ENCODE results near the gene KCTD2. TPM values are rescaled to one million over a fixed set of nuclear protein-coding genes. Genes with fewer than 3 reads are reported as not detected.
A peak's percentile ranks its signal among the peaks of the same experiment; 100 is the strongest.
"Not testable (repeated sequence)": the region's sequence is repeated elsewhere in the genome, so short reads cannot be mapped to it uniquely, and the experiment has no call there.

The KCTD2 gene
- total RNA-seq, 1 donor from 2014 or later: 11.6 TPM

DNA sequence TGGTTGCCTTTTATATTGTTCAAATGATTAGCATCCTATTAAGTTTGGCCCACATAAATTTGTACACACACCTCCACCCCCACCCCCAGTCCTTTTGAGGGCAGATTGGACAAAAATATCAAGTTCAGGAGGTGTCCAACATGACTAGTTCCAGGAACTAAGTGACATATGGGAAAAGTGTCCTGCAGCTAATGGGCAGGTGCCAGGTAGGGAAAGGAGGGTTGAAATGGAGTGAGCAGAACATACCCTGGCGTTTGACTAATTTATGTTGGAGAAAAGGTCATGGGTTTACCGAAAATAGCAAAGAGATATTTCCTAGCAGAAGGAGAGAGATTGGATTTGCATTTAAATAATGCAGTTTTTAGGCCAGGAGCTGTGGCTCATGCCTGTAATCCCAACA is 4.9 kb downstream of the KCTD2 start:
- no peak for DNase-seq

DNA sequence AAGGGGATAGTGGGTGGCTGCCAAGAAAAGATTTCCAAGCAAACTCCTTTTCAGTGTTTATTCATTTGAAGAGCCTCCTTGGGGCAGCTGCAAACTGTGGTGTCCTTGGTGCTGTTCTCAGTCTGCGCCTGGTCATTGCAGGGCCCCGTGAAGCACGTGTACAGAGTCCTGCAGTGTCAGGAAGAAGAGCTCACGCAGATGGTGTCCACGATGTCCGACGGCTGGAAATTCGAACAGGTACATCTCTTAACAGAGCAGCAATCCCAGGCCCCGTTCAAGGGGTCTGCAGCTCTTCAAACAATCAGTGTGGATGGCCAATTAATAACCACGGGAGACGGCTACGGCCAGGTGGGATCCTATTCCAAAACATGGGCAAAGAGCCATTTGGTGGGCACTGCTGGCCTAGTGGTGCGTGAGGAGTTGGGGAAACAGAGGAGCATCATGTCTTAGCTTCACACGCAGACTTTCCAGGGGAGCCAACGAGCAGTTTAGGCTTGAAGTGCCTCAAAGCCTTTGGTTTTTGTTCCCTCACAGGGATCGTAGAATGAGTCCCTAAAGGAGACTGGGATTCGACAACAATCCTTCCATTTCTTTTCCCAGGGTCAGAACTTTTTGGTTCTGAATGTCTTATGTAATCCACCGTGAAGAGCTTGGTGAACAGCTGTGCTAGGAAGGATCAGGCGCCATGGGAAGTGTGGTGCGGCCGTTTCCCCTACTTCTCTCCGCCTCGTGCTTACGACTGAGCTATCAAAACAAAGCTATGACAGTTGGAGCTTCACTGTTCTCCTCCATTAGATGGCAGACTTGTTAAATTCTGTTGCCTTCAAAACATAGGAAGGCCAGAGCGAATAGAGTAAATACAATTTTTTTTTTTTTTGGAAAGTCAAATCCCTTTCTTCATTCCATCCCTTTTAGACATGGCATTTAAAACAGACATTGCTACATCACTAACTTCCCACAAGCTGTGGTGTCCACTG is 12.6 kb downstream of the KCTD2 start:
- peak; percentile 69 for DNase-seq

DNA sequence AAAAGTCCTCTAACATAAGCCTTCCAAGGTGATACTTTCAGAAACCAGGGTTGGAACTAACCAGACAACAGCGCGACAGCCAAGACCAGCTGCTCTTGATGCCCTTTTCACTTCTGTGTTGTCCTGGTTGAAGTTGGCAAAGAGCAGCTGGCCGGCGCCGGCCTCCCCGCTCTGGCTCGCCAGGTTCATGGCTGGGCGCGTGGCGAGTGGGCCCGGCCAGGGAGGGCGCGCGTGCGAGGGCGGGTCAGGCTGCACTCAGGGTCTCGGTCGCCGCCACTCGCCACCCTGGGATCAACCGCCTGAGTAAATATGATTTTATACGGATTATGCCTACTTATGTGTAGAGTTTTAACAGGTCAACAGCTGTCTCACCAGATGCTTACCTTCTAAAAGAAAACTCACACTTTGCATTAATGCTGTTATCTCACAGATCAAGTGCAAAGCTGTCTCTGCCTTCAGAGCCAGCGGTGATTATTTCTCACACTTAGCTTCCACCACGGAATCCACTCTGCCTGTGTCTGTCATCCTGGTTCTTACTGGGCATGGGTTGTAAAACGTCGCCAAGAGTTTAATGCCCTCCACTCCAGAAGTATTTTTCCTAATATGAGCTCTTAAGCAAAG is 13.5 kb downstream of the KCTD2 start:
- no peak for DNase-seq

DNA sequence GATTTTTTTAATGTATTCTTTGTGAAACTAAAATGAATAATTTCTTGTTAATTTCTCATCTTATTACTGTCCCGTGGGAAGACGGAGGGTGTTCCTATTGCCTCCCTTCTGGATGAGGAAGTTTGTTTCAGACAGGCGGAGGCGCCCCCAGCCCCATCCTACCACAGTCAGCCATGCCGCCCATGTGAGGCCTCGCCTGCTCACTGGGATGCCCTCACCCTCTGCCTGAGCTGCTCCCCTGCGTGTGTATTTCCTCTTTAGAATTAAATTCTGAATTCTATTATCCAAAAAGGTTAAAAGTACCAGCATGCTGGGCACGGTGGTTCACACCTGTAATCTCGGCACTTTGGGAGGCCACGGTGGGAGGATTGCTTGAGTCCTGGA is 14.0 kb downstream of the KCTD2 start:
- no peak for DNase-seq

DNA sequence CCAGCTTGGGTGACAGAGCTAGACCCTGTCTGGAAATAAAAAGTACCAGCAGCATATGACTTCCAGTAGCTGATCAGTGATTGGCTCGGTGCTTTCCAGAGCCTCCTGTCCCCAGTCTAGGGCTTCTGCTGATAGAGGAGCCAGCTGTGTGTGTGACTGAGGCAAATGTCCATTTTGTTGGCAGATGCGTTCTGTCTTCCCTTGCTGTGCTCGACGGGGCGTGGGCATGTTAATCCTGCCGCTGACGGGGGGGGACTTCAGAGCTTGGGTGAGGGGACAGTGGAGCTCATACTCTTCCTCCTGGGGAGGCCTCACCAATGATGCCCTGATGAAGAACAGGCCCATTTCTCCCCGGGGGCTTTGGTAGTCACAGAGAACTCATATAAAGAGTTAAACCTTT is 14.6 kb downstream of the KCTD2 start:
- no peak for DNase-seq

DNA sequence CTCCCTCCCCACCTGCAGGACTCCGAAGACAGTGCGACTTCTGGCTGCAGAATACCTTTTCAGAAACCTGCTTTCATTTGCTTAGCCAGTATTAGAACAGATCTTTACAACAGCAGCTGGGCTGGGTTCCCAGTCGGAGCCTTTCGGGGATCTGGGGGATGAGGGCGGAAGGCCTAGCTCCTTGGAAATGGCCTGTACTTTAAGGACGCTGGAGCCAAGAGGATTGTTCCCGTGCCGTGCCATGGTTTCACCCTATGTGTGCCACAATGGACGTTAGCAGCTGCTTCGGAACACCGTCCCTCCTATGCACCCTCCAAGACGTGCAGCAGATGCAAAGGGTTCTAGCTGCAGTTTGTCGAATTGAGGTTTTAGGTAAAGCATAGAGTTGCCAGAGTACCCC is 16.2 kb downstream of the KCTD2 start:
- DNase-seq: no peak

DNA sequence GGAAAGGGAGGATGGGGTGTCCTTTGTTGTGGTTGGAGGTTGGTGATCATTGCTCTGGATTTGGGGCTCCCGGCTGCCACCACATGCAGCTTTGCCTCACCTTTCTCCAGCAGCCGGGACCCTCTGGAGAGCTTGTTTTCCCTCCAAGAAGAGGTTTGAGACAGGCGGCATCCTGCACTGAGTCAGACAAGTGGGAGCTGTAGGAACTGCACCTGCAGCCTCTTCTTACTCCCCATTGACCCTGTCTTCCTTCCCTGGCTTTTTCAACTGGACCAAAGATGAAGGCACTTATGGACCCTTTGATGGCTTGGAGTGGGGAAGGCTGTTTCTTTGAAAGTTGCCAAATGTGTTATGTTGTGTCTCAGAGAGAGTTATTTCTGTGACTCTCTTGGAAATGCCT is 16.6 kb downstream of the KCTD2 start:
- no peak for DNase-seq

DNA sequence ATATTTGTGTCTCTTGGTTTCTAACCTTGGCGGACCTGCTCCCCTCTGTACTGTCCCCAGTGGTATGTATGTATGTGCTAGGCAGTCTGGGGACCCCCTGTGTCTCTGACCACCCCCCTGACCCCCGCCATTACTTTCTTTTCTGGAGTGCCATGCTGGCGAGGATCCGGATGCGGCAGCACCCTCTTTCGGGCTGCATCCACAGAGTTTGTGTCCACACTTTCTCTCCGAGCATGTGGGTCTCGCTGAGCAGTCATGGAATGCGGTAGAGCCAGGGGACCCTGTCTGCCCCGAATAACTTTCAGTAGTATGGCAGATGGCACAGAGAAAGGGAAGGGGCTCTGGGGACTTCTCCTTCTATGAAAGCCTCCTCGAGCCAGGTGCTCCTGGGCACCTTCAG is 17.0 kb downstream of the KCTD2 start:
- DNase-seq: no peak

DNA sequence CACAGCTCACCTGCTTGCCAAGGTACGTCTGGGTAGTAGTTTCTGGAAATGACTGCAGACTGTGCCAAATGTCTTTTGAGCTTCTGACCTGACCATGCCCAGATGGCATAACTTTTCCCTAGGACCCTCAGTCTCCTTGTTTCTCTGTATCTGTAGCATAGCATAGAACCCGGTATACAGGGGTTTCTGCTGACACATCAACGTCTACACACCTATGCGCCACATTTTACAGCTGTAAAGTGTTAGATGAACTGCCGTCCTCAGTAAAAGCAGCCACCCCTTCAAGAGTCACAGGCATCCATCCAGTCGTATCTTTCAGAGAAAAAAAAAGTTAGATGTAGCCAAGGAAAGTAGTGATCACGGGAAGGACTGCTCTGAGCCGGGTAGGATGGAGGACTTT is 17.4 kb downstream of the KCTD2 start:
- DNase-seq: no peak

DNA sequence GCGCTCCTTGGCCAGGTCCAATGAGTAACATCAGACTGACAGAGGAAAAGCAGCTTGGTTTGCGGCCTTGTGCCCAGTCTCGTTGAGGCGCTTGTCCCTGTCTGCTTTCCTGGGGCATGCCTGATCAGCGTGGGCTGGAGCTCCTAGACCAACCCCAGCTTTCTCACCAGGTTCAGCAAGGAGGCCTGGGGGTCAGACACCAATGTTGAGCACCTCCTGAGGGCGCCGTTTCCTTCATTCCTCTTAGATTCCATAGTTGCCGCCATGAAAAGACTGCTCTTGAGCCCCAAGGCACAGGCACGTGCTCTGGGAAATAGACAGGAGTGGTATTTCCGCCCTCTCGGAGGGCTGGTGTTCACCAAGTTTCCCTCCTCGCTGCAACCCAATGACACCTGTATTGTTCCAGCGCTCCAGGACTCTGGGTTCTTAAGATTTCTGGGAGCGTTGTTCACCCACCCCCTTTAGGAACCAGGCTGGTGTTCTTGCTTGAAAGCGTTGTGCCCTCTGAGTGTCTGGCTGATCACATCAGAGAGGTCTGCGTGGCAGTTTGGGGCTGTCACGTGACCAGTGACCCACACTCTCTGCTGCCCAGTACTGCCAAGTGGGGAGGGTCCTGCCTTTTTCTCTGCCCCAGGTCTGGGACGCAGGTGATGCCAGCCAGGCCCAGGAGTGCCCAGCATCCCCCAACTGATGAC is 18.0 kb downstream of the KCTD2 start:
- DNase-seq: no peak

DNA sequence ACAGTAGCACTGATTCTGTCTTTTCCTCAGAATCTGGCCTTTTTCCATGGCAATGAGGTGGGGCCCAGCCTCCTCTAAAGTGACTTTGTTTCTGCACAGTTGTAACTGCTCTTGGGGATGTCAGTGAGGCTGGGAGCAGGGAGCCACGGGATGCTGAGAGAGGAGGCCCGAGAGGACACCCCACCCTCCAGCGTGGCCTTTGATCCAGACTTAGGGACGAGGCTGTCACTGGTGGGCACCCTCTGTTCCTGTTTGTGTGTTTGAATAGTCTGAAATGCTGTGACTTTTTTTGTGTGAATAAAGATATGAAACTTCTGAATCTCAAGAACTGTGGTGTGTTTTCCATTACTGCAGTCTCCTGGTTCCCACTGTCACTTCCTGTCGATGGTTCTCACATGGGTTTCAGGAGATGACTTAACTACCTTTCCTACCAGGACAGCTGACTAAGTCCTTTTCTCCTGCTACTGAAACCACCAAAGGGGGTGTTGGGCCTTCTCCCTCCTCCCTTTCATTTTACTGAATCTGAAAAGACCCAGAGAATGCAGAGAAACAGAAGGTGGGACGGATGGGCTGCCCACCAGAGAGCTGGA is 18.6 kb downstream of the KCTD2 start:
- no peak for DNase-seq

DNA sequence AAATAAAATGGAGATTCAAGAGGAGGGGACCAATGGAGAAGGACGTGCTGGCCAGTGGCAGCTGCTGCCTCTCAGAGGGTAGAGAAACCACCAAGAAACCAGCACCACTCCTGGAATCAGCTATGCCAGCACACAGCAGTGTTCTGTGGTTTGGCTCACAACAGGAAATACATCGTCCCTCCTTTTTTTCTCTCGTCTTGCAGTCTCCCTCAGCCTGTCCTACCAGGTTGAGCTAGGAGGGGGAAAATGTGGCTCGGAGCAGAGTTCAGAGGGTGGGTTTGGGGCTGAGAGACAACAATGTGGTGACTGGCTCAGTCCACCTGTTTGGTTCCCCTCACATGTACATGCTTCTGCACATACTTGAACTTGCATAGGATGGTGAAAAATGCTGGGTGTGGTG is 20.8 kb downstream of the KCTD2 start:
- DNase-seq: no peak

DNA sequence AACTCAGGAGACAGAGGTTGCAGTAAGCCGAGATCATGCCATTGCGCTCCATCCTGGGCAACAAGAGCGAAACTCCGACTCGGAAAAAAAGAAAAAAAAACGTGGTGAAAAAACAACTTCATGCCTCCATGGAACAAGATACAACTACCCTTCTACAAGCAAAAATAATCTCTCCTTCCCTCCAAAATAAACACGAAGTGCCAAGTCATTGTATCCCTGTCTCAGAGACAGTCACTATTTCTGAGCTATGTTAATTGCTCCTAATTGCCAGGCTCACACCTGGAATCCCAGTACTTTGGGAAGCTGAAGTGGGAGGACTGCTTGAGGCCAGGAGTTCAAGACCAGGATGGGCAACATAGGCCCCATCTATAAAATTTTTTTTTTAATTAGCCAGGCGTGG is 21.7 kb downstream of the KCTD2 start:
- DNase-seq: no peak

DNA sequence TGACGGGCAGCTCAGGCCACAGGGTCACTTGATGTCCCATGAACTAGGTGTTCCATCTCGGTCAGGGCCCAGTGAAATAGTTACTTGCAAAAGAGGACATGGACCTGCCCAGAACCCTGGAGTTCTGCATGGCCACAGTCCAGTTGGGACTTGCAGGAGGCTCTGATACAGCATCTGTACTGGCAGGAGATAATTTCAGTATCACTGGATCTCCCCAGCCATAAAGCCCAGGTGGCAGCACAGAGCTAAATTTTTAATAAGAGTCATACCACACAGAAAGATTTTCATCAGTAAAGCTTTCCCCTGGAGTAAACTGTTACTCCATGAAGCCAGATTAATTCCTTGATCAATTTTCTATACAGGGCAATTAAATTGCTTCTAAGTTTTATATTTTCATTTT is 22.8 kb downstream of the KCTD2 start:
- DNase-seq: no peak

DNA sequence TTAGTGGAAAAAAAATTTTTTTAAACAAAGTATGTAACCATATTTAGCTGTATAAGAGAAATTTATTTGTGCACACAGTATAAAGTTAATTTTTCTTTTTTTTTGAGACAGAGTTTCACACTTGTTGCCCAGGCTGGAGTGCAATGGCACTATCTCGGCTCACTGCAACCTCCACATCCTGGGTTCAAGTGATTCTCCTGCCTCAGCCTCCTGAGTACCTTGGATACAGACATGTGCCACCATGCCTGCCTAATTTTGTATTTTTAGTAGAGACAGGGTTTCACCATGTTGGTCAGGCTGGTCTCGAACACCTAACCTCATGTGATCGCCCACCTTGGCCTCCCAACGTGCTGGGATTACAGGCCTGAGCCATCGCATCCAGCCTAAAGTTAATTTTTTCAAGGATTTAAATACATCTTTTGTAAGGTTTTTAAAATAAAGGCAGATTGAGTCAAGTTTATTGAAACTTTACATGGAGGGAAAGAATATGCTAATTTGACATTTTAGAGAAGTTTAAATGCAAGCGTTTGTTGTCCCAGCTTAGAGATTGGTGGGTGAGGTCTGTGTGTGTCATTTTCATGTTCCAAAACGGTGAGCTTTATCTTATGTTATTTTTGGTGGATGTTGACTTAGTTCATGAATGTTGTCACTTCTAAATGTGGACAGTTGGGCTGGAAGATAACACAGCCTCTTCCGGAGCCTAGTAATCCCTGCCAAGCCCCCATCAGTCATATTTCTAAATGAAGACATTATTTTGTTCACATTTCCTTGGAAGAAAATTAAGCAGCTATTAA is 24.6 kb downstream of the KCTD2 start:
- not testable (repeated sequence) for DNase-seq

DNA sequence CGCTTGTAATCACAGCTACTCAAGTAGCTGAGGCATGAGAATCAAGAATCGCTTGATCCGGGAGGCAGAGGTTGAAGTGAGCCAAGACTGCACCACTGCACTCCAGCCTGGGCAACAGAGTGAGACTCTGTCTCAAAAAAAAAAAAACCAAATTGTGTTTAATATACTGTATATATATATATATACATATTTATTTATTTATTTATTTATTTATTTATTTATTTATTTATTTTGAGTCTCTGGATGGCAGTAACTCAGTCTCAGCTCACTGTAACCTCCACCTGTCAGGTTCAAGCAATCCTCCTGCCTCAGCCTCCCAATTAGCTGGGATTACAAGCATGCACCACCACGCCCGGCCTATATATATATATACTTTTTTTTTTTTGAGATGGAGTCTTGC is 25.9 kb downstream of the KCTD2 start:
- not testable (repeated sequence) for DNase-seq

DNA sequence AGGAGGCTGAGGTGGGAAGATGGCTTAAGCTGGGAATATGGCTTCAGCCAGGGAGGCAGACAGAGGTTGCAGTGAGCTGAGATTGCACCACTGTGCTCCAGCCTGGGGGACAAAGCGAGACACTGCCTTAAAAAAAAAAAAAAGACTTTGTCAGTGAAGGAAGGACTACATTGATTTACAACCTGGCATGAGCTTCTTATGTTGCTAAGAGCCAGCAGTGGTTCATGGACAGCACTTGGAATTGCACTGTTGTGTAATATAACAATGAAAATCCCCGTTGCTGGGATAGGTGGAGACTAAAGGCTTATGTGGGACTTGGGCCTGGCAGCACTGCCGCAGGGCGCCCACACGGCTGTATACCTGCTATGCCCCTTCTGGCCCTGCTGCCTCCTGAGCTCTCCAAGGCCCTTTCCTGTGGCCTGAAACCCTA is 26.6 kb downstream of the KCTD2 start:
- peak; percentile 15 for DNase-seq

DNA sequence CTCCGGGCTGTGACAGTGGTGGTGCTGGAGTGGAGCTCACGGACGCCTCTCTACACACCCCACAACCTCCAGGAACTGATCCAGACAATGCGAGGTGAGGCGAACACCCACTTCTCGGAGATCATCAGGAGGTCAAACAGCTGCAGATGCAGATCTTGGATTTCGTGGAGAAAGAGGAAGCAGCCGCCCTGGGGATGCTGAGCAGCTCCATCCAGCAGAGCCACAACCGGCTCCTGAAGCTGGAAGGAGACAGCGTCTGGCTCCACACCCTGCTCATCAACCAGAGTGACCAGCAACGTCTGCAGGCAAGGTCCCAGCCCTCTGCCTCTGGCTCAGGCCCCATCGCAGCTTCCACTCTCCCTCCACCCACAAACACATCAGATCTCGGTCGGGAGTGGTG is 27.5 kb downstream of the KCTD2 start:
- no peak for DNase-seq

DNA sequence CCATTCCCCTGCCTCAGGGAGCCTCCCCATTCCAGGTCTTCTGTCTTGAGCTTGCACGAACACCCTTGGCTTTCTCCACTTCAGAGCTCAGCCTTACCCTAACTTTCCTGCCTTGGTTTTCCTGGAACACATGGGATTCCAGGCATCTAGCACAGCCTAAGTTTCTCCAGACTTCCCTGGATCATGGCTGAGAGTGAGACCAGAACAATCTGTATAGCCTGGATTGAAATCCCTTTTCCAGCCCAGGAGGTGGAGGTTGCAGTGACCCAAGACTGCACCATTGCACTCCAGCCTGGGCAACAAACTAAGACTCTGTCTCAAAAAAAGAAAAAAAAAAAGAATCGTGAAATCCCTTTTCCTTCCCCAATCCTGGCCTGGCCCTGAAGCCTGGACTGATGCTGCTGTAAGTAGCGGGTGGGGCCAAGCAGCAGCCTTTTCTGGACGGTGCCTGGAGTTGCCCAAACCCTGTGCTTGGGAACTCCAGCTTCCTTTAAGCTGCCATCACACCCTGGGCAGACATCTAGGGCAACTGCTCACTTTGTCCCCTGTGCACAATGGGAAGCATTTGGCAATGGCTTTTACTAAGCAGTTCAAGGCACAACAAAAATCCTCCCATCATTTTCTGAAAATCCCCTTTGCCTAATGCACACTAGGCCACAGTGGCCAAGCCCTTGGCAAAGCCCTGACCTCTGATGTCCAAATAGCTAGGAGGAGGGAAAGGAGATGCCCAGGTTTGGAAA is 28.7 kb downstream of the KCTD2 start:
- no peak for DNase-seq

DNA sequence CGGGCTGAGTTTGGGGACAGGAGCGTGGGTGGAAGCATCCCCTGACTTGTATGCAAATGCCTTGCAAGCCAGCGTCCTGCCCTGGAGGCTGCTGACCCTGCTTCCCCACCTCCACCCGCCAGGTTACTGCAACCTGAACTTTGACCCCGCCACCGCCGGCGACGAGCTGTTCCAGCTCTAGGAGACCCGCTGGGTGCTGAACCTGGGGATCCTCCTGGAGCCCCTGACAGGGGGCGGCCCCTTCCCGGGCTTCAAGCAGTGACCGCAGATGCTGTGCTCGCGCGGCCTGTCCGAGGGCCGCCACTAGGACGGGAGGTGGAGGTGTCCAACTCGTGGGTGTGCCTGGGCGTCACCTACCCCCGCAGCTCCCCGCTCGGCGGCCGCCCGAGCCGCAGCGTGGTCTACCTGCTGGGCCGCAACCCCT is 30.1 kb downstream of the KCTD2 start:
- DNase-seq: no peak

All from skin of body (tissue), 2 donors.